Adipose tissue (tissue), 3 donors: ENCODE measurements around the gene RTN4. TPM values are rescaled to one million over a fixed set of nuclear protein-coding genes. Genes with fewer than 3 reads are reported as not detected.

ENCODE experiments used
- H3K27ac ChIP-seq: one replicate; pipeline ENCODE4 v1.5.1; 2013; ENCODE audit warnings: low read depth, low read length
- WGBS, 3 donors: extraction: QIAGEN DNeasy Blood & Tissue Kit; methylation state at CpG; one replicate each; pipeline ENCODE4 v1.1.7; 2013; 5-methylcytosine and 5-hydroxymethylcytosine counted together
- polyA plus RNA-seq, 3 donors: library from polyadenylated mRNA; stranded (reverse); fragments of 200-250 nt; gene quantifications; one replicate each; pipeline ENCODE4 v1.2.3, GENCODE V29; 2013
- donor health status: healthy with polysubstance abuse.
- donor health status: Bipolar disorder and iron deficiency.
- donor health status: healthy.

Gene RTN4
- polyA plus RNA-seq, 3 donors: 103 to 576 (median 221) TPM

DNA sequence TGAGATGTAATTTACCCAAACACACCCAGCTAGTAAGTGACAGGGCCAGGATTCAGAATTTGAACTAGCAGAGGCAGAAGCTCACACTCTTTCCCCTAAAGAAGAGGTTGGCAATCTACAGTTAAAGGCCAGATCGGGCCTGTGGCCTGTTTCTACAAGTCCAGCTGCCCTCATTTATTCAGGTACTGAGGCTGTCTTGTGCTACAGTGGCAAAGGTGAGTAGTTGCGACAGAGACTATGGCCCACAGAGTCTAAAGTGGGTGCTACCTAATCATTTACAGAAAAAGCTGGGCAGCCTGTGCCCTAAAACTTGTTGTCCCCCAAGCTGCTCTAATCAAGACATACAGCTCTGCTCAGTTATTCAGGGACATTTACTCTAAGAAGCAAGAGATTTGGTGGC is 86.8 kb downstream of the RTN4 start:
- H3K27ac ChIP-seq: no peak overlapping the region
- 93 to 96% (median 94%) methylated on average over 2 of the region's 2 CpGs for WGBS, 3 donors

DNA sequence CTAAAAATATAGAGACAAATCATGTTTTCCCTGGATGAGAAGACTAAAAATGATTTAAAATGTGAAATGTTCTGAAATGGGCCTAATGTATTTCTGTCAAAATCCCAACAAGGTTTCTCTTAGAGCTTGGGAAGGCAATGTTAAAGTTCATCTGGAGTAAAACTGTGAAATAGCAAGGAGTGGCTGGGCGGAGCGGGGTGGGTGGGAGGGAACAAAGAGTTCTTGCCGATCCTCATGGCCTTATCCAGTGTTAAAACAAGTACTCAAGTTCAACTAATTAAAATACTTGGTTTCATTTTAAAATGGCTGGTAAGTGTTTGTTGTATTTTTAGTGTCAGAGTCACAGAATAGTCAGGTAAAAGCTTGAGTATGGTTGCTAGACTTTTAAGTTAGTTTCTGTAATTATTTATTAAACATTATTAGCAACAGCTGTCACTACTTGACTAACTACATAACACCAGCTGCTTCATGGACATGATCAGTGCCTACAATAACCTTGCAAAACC is 87.3 kb downstream of the RTN4 start:
- 84 to 92% (median 86%) methylated on average over 3 of the region's 3 CpGs for whole genome bisulfite sequencing, 3 donors
- no peak overlapping the region for H3K27ac ChIP-seq

DNA sequence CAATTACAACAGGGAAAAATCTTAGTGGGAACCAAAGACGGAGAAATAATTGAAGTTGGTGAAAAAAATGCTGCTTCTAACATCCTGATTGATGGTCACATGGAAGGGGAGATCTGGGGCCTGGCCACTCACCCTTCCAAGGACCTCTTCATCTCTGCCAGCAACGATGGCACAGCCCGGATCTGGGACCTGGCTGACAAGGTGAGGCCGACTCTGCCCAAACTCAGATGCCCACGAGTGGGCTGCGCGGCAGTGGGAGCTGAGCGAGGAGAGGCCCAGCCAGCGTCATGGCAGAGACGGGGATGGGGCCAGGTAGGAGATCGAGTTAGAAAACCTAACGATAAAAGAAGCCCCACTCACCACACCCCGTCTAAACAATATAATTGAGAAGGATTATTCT is 87.7 kb downstream of the RTN4 start:
- WGBS, 3 donors: 92 to 97% (median 96%) methylated on average over 13 of the region's 13 CpGs
- no peak overlapping the region for H3K27ac ChIP-seq

DNA sequence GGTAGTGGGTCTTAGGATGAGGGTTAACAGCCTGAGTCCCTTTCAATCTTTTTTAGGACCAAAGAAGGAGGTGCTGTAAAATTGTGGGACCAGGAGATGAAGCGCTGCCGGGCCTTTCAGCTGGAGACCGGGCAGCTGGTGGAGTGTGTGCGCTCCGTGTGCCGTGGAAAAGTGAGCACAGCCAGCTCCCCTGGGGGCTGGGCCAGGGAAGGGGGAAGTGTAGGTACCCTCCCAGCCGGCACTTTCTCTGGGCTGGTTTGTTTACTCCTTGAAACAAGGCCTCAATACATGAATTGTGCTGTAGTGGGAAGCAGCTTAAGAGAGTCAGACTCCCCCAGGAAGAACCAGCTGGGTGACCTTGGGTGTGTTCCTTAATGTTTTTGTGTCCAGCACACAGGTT is 90.1 kb downstream of the RTN4 start:
- no peak overlapping the region for H3K27ac ChIP-seq
- 74 to 82% (median 76%) methylated on average over 7 of the region's 7 CpGs for WGBS, 3 donors

DNA sequence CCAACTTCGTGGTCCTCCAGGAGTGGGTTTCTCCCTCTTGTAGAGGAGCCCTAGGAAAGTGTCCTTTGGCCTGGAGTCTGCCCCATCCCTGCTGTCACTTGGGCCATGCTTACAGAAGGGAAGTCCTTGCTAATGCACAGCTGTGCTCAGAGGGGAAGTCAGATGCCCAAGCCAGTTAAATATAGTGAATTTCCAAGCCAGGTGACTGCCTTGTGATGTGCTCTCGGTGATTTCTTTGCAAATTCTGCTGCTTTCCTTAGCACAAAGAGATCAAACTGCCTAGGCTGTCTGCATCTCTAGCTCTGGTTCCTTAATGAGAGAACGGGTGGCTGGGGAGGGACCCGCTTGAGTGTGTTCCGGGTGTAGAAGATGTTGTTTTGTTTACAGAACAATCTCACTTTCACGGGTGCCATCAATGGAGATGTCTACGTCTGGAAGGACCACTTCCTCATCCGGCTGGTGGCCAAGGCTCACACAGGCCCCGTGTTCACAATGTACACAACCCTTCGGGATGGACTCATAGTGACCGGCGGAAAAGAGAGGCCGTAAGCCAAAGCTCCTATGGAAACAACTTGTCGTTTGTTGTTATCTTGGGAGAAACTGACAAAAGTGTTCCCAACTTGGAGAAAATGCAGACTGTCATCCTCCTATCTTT is 91.4 kb downstream of the RTN4 start:
- WGBS, 3 donors: 79 to 88% (median 81%) methylated on average over 14 of the region's 14 CpGs
- no peak overlapping the region for H3K27ac ChIP-seq

DNA sequence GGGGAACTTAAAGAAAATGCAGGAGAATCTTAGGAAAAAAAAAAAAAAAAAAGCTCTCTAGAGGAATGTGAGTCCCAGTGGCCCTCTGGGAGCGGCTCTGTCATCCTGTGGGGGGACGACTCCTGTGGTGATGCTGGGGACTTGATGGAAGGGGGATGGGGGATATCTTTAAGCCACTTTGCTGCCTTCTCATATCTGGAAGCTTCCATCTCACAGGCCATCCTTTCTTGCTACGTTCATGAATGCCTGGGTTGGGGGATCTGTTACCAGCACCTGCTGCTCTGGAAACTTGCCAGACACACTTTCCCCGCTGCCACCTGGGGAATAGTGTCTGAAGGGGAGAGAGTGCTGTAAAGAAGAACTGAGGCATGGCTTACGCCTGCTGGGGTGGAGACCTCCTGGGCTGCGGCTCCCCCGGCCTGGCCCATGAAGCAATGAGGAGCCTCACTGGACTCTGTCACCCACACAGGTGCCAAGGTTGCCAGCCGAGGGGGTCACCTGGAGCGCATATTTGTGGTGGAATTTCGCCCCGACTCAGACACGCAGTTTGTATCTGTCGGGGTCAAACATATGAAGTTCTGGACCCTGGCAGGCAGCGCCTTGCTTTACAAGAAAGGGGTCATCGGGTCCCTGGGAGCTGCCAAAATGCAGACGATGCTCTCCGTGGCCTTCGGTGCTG is 92.8 kb downstream of the RTN4 start:
- 87 to 91% (median 90%) methylated on average over 18 of the region's 18 CpGs for WGBS, 3 donors
- no peak overlapping the region for H3K27ac ChIP-seq

DNA sequence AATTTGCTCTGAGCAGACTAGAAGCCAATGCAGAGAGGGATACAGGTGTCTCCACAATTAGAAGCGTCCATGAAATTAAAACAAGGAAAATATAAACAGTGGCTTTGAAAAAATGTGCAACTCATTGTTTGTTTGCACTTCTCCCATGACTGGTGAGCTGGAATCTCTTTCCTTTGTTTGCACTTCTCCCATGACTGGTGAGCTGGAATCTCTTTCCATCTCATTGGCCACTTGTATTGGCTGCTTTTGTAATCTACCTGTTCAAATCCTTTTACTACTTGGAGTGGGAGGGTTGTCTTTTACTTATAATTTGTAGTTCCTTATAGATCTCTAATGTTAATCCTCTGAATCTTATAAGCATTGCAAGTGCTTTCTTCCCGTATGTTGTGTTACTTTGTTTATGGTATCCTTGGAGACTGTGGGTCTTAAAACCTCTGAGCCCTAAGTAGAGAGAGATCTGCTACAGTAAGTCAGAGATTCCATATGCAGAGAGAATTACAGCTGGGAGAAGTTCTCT is 94.1 kb downstream of the RTN4 start:
- H3K27ac ChIP-seq: no peak overlapping the region
- whole genome bisulfite sequencing, 3 donors: 77 to 85% (median 81%) methylated on average over 2 of the region's 2 CpGs

DNA sequence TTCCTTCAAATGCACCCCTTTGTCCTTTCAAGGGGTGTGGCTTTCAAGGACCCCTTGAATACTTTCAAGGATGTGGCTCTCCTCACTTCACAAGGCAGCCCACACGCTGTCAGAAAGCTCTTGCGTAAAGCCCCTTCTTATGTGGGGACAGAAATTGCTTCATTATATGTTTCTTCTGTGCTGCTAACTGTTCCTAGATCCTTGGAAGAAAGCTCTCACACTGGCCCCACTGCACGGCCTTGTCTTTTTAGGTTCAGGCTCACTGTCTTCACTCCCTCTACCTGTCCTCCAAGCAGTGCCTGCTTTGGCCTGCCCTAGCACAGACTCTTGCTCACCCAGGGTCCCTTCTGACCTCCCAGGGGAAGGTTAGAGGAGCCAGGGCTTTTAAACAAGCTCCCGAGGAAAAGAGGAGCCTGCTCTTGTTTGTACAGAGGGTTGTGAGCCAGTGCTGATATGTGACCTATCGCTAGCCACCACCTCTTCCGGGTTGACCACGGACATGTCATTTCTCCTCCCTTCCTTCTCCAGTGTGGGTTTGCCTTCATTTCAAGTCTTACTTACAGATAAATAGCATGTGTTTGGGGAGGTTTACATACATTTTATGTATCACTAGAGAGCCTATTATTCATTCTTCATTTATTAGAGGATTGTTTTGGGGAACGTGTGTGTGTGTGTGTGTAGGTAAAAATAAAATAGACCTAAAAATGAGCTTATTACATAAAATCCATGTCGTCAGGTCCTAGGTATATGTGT is 94.7 kb downstream of the RTN4 start:
- WGBS, 3 donors: 57 to 68% (median 62%) methylated on average over 9 of the region's 9 CpGs

DNA sequence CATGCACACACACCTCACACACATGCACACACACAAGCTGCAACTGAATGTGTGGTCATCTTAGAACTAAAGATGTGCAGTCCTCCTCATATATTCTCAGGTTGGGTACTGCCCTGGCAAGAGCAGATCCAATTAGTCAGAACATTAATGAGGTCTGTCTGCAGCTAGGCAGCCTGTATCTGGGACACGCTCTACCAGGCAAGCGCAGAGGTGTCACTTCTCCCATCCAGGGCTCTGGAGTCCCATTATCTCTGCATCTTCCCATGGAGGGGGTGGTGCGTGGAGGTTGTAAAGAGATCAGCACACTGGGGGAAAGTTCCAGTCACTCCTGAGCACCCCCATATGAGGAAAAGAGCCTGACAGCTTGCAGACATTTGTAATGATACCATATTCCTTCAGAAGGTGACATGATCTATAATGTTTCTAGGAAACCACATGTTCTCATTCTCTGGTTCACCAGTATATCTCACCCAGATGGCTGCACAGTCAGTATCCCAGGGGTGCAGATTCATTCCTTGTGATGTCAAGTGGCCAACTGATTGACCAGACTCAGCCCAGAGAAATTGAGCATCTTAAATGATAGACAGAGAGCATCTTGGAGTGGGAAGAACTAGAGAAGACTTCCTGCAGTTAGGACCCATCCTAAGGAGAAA is 95.4 kb downstream of the RTN4 start:
- WGBS, 3 donors: 89 to 95% (median 94%) methylated on average over 3 of the region's 3 CpGs
- no peak overlapping the region for H3K27ac ChIP-seq

More for the DNA sequence above, 94.7 kb downstream of the RTN4 start:
- no peak overlapping the region for H3K27ac ChIP-seq

DNA sequence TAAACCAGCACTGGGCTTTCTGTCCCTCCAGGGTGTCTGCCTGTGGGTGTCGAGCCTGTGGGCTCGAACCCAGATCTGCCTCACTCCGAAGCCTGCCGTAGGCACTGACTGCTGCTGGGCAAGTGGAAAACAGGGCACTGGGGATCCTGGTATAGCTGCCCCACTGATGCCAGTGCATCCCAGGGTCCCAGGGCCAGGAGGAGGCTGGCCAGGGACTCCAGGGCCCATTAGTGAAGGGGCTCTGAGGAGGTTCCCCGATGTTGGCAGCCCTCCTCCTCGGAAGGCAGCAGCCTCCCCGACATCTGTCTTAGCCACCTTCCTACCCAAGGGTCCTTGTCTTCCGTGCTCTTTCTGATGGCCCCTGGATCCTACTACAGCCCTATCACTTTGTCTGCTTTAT is 96.1 kb downstream of the RTN4 start:
- H3K27ac ChIP-seq: no peak overlapping the region
- 82 to 87% (median 83%) methylated on average over 8 of the region's 8 CpGs for WGBS, 3 donors

DNA sequence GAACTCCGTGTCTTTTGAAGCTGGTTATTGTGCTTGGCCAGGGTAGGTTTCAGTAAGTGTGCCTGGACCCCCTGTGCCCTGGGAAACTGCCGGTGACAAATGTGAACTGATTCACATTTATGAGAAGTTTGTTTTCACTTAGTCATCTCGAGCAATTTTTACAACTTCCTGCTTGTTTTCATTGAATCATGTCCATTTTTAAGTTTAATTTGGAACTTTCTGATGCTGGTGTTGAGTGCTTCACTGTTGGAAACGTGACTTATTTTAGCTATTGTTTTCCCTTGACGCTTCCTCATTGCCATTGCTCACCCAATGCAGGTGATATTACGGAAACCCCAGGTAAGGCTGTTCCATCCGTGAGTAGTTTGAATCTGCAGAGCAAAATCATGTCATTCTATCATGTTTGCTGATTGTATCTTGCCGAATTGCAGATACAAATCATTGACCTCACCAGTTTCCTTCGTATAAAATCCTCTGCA is 97.2 kb downstream of the RTN4 start:
- no peak overlapping the region for H3K27ac ChIP-seq
- 57 to 78% (median 62%) methylated on average over 9 of the region's 9 CpGs for WGBS, 3 donors

DNA sequence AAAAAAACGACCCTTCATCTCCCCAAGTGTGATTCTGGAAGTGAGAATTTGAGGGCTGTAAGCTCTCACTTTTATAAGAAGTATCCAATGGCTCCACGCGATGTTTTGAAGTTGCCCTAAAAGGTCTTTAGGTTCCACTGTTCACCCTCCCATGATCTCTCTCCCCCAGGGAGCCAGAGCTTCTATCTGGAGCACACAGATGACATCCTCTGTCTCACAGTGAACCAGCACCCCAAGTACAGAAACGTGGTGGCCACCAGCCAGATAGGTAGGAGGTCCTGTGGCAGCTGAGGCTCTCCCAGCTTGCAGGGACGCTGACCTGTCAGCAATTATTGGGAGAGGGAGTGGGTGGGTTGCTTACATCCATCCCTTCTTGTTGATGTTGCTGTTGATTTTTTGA is 97.8 kb downstream of the RTN4 start:
- no peak overlapping the region for H3K27ac ChIP-seq
- WGBS, 3 donors: 74 to 80% (median 75%) methylated on average over 5 of the region's 5 CpGs

DNA sequence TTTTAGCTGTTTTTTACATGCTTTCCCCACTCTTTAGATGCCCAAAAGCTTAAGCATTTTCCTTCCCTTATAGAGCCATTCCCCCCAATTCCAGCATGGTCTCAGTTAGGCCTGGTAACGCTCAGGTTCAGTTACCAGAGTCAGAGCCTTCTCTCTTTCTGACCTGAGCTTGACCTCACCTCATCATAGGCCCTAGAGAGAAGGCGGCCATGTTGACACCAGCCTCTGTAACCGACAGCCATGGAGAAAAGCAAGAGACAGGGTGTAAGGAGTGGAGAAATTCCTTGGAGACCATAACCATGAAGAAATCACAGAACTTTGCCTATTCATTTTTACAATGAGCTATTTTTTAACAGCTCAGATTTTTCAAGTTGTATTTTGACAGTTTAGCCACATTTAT is 99.4 kb downstream of the RTN4 start:
- no peak overlapping the region for H3K27ac ChIP-seq
- 88 to 94% (median 90%) methylated on average over 3 of the region's 3 CpGs for WGBS, 3 donors

DNA sequence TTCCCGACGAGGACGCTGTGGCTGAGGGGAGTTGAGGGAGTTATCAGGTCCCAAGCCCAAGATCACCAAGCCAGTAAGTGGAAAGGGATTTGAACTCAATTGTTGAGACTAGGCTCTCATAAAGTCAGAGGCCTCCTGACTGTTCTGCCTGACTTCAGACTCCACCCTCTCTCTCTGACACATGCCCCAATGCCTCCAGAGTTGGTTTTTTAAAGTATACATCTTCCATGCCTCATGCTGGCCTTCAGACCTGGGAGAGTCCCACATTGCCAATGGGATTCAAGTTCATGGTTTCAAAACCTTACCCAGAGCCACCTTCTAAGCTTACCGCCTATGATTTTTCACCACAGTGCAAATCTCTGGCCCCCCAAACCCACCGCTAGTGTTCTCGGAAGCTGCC is 100.8 kb downstream of the RTN4 start:
- H3K27ac ChIP-seq: no peak overlapping the region
- WGBS, 3 donors: 94 to 95% (median 94%) methylated on average over 6 of the region's 6 CpGs

DNA sequence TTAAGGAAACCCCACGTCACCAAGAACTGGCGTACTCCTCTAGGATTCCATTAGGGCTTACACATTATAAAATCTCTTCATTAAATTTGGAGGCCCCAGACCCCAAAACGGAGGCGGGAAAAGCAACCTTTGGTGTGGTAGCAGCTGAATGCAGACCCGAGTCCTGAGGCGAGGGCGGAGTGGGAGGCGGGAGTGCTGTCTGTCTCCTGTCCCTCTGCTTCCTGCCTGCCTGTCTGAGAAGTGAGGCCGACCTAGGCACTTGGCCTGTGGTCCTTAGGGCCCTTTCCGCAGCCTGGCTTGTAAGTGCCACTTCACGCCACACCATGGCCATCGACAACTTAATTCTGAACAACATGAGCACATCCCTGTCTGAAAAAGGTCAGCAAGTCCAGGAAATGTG is 102.1 kb downstream of the RTN4 start:
- no peak overlapping the region for H3K27ac ChIP-seq
- WGBS, 3 donors: 87 to 89% (median 87%) methylated on average over 12 of the region's 12 CpGs

DNA sequence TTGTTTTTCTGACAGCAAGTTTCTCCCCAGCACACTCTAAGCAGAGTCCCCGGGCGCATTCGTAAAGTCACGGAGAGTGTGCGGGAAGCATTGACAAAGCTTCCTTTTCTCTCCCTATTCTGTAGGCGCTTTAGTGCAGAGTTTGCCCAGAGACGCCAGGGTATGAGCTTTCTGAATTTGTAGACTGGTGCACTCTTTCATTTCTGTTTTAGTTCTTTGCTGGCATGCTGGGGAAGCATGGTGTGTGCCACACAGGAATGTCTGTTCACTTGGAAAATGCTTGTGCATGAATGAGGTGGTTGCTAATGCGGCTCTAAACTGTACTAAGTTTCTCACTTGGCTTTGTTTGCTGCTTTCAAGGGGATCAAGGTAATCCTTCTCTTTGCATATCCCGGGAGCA is 102.6 kb downstream of the RTN4 start:
- WGBS, 3 donors: 80 to 89% (median 89%) methylated on average over 9 of the region's 9 CpGs
- no peak overlapping the region for H3K27ac ChIP-seq

DNA sequence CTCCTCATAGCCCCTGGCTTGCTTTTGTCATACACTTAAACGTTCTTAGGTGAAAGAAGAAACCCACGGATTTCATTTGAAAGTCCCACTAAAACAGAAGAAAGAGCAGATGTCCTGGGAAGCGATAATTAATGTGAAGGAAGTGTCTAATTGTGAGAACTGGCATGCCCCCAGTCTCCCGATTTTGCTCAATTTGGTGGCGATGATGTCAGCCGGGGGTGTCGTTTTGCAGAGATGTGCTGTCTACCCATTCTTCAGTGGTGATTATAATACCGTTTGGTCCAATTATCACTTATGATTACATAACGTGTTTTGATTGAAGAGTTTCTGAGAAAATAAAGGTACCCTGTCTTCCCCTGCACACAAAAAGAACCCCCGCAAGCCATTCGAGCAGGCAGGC is 103.1 kb downstream of the RTN4 start:
- 79 to 83% (median 80%) methylated on average over 11 of the region's 11 CpGs for WGBS, 3 donors
- H3K27ac ChIP-seq: no peak overlapping the region

DNA sequence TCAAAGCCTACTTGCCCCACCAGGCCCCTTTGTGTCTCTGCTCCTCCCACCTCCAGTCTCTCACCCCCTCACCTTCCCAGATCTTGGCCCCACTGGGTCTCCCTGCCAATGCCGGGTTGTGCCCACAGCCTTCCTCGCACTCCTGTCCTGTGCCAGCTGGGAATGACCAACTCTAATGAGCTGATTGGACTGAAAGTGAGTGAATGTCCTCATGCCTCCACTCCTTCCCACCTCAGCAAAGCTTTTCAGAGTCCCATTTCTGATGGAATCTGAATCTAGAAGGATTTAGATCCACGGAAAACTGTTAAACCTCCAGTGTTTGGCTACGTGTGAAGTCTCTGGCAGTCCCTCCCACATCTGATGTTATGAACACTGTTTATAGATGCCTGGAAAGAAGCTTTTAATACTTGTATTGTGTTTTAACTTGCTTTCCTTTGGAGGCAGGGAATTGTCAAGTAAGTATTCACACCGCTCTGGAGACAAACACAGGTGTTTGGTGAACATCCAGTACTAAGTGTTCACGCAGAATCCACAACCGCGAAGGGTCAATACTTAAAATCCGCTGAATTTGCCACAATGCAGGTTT is 103.9 kb downstream of the RTN4 start:
- 78 to 81% (median 80%) methylated on average over 9 of the region's 9 CpGs for WGBS, 3 donors
- H3K27ac ChIP-seq: no peak overlapping the region
